DOHH2 (cell line): ENCODE results near the gene ELAPOR2.

Experiments used
- H3F3A ChIP-seq: fragments of 200-600 bp; sonication (generic), shearing (Covaris generic); 2 replicates; pipeline ENCODE4 v1.6.0; 2016; ENCODE audit warnings: antibody characterized with exemption, mild to moderate bottlenecking; ENCODE audit not compliant: control insufficient read depth, insufficient read depth
- H3K27ac ChIP-seq: fragments of 200-600 bp; sonication (generic); 2 replicates; pipeline ENCODE4 v1.5.1; 2014; ENCODE audit warnings: low read depth, mild to moderate bottlenecking, low read length, moderate library complexity
- H3K27me3 ChIP-seq: fragments of 200-600 bp; sonication (generic); 2 replicates; pipeline ENCODE4 v1.6.1; 2014; ENCODE audit warnings: mild to moderate bottlenecking, low read length, mixed read lengths; ENCODE audit not compliant: control insufficient read depth
- H3K36me3 ChIP-seq: fragments of 200-600 bp; sonication (generic); 2 replicates; pipeline ENCODE4 v1.6.1; 2014; ENCODE audit warnings: mild to moderate bottlenecking, low read length, moderate library complexity, mixed read lengths; ENCODE audit not compliant: control insufficient read depth
- H3K4me1 ChIP-seq: fragments of 200-600 bp; sonication (generic); 2 replicates; pipeline ENCODE4 v1.6.1; 2014; ENCODE audit warnings: mild to moderate bottlenecking, low read length, mixed read lengths; ENCODE audit not compliant: control insufficient read depth
- H3K4me2 ChIP-seq: fragments of 200-600 bp; sonication (generic); 2 replicates; pipeline ENCODE4 v1.6.0; 2014; ENCODE audit warnings: mild to moderate bottlenecking, low read length, moderate library complexity
- H3K4me3 ChIP-seq: fragments of 200-600 bp; sonication (generic); 2 replicates; pipeline ENCODE4 v1.5.1; 2014; ENCODE audit warnings: mild to moderate bottlenecking, low read length, mixed read lengths
- H3K79me2 ChIP-seq: fragments of 200-600 bp; sonication (generic); 2 replicates; pipeline ENCODE4 v1.6.1; 2014; ENCODE audit warnings: mild to moderate bottlenecking, low read length, mixed read lengths; ENCODE audit not compliant: control insufficient read depth
- H3K9me2 ChIP-seq: fragments of 200-600 bp; sonication (generic); replicated peaks from 2 replicates; pipeline ENCODE4 v1.6.1; 2014; ENCODE audit warnings: mild to moderate bottlenecking, low read length, mixed read lengths; ENCODE audit not compliant: control insufficient read depth
- H3K9me3 ChIP-seq: fragments of 200-600 bp; sonication (generic); 2 replicates; pipeline ENCODE4 v1.6.1; 2014; ENCODE audit warnings: antibody characterized with exemption, low read length, mixed read lengths; ENCODE audit not compliant: control insufficient read depth, insufficient read depth
- H4K20me1 ChIP-seq: fragments of 200-600 bp; sonication (generic); 2 replicates; pipeline ENCODE4 v1.6.0; 2014; ENCODE audit warnings: low read depth, mild to moderate bottlenecking, antibody characterized with exemption, low read length, moderate library complexity; ENCODE audit not compliant: control insufficient read depth, insufficient read depth
- EZH2phosphoT487 ChIP-seq: fragments of 200-600 bp; sonication (generic); IDR thresholded peaks from 2 replicates; pipeline ENCODE4 v1.6.1; 2017; ENCODE audit warnings: borderline replicate concordance, mild to moderate bottlenecking, antibody characterized with exemption, low read length, moderate library complexity, mixed read lengths
- TF ChIP-seq, protein P1 (sequence below): fragments of 200-600 bp; sonication (generic); IDR thresholded peaks from one replicate; pipeline ENCODE4 v1.5.1; 2014; ENCODE audit warnings: antibody characterized with exemption, mild to moderate bottlenecking, low read depth, low read length; ENCODE audit not compliant: poor library complexity, severe bottlenecking

ELAPOR2 gene

DNA sequence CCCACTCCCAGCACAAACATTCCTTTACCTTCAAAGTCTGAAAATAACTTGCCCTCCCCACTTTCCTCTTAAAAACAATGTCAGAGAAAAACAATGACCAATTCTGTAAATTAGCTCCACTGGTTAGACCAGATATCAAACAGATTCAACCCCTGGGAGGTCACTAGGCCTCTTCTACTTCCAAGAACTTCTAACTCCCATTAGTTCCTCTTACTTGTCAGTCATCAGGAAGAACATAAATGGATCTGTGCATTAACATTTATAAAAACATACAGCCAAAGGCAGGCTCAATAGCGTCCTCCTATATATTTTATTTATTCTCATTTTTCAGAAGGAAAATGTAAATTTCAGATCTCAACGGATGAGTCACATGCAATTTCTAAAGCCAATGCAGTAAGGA is 2.2 kb downstream of the ELAPOR2 start:
- Histone ChIP-seq H3K4me2 (no peak overlapping the region), H3K4me1 (peaks cover 38% of the 10 kb centered on the region), H3K36me3 (peaks cover 21% of the 10 kb centered on the region), H3K27ac (no peak overlapping the region), H3K27me3 (no peaks in the 10 kb centered on the region), H3K4me3 (no peak overlapping the region), H3K9me3 (no peaks in the 10 kb centered on the region), H3F3A (peaks cover 10% of the 10 kb centered on the region), H3K9me2 (no peaks in the 10 kb centered on the region; the same call in 1 of the 2 replicates), H4K20me1 (no peaks in the 10 kb centered on the region; the same call in 1 of the 2 replicates), H3K79me2 (peaks cover 25% of the 10 kb centered on the region)
- TF ChIP-seq EZH2phosphoT487: no peak
- TF ChIP-seq, protein P1, sequence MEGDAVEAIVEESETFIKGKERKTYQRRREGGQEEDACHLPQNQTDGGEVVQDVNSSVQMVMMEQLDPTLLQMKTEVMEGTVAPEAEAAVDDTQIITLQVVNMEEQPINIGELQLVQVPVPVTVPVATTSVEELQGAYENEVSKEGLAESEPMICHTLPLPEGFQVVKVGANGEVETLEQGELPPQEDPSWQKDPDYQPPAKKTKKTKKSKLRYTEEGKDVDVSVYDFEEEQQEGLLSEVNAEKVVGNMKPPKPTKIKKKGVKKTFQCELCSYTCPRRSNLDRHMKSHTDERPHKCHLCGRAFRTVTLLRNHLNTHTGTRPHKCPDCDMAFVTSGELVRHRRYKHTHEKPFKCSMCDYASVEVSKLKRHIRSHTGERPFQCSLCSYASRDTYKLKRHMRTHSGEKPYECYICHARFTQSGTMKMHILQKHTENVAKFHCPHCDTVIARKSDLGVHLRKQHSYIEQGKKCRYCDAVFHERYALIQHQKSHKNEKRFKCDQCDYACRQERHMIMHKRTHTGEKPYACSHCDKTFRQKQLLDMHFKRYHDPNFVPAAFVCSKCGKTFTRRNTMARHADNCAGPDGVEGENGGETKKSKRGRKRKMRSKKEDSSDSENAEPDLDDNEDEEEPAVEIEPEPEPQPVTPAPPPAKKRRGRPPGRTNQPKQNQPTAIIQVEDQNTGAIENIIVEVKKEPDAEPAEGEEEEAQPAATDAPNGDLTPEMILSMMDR: no peak

DNA sequence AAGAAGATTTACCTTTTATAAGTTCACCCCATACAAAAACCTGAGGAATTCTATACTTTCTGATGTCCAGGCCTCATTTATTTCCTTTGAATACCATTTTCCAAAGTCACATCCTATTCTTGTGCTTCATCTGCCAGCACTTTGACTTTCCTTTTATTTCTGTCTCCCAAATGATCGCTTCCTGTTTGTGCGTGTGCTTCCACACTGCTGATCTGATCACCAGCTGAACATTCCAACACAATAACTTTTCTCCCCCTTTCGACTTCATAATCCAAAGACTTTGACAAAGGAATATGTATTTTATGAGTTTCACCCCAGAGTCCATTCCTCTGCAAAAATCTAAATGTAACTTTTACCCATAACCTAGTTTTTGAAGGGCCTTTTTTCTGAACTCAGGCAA is 3.1 kb downstream of the ELAPOR2 start:
- no peak overlapping the region for H3K4me3 ChIP-seq
- H3F3A ChIP-seq: peaks cover 4% of the 10 kb centered on the region; the same call in 1 of the 2 replicates
- H3K9me2 ChIP-seq: no peaks in the 10 kb centered on the region; the same call in 1 of the 2 replicates
- no peak overlapping the region for H3K4me2 ChIP-seq
- H3K79me2 ChIP-seq: peaks cover 25% of the 10 kb centered on the region
- no peaks in the 10 kb centered on the region; the same call in 1 of the 2 replicates for H4K20me1 ChIP-seq
- TF ChIP-seq, protein P1: no peak
- no peak for TF ChIP-seq EZH2phosphoT487
- H3K27me3 ChIP-seq: no peaks in the 10 kb centered on the region
- H3K36me3 ChIP-seq: peaks cover 26% of the 10 kb centered on the region
- 0 out of 2 replicates have a peak, but pooled peaks cover 3% of the 10 kb centered on the region for H3K9me3 ChIP-seq
- H3K4me1 ChIP-seq: peaks cover 32% of the 10 kb centered on the region
- H3K27ac ChIP-seq: no peak overlapping the region

DNA sequence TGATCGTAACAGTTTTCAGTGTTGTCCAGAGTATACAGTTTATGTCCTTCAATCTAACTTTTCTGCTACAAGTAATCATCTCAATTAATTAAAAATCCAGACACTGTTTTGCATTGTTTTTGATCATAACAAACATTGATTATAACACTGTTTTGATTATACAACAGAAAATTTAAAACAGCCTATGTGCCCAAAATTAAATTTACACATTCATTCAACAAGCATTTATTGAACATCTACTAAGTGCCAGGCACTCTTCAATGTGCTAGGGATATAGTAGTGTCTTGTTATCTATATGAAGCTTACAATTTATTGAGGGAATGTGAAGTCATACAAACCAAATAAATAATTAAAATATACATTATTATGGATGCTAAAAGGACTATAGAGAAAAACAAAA is 10.6 kb downstream of the ELAPOR2 start:
- Histone ChIP-seq H3K27ac (no peak overlapping the region), H3K9me2 (no peaks in the 10 kb centered on the region), H3K4me2 (no peak overlapping the region), H3K79me2 (no peaks in the 10 kb centered on the region), H3K4me3 (no peak overlapping the region), H4K20me1 (no peaks in the 10 kb centered on the region), H3K27me3 (no peaks in the 10 kb centered on the region), H3K4me1 (no peaks in the 10 kb centered on the region), H3F3A (no peaks in the 10 kb centered on the region), H3K9me3 (peaks cover 7% of the 10 kb centered on the region; the same call in 1 of the 2 replicates), H3K36me3 (peaks cover 21% of the 10 kb centered on the region)
- no peak for TF ChIP-seq EZH2phosphoT487
- TF ChIP-seq, protein P1: no peak
